HL-60/S4 treated with retinoic acid at 250 ng/mL for 4 days and 3 days (cell line): ENCODE data around the gene FN3K.

ENCODE experiments used
- in situ Hi-C: fragments of 300-500 bp; cut with MboI; formaldehyde crosslinking; loops from 2 replicates; pipeline ENCODE4 v1.7.0; 2022; ENCODE audit warnings: low sequenced_read_pairs

FN3K gene

DNA sequence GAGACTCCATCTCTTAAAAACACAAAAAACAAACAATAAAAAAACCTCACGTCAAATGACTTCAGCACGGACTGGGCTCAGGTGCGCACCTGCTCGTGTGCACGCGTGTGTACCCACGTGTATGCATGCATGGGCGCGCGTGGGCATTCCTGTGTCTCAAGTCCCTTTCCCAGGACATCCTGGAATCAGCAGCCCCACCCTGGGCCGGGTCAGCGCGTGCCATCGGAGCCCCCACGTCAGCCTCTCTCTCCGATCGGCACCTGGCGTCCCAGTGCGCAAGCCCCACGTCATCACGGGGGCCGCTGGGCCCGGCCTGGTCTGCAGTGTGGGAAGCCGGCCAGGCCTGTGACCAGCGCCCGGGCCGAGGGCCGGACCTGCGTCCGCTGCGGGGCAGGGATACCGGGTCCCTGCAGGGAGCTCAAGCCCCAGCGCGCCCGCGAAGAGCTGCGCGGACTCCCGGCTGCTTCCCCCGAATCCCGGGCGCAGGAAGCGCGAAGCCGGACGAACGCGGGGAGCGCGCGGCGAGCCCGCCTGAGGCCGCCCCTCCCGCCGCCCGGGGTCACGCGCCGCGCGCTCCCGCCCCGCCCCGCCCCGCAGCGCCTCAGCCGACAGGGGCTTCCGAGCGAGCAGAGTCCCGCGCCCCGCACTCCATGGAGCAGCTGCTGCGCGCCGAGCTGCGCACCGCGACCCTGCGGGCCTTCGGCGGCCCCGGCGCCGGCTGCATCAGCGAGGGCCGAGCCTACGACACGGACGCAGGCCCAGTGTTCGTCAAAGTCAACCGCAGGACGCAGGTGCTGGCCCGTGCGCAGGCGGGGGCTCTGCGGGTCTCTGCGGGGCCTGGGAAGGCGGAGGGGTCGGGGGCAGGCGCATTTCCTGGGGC lies at the start of gene FN3K:
FN3K (plus strand) TSS at position 629 of the 880 bp plus-strand sequence; CDS start at position 651, 22 bp downstream.
- in situ Hi-C loops = no loop called here

DNA sequence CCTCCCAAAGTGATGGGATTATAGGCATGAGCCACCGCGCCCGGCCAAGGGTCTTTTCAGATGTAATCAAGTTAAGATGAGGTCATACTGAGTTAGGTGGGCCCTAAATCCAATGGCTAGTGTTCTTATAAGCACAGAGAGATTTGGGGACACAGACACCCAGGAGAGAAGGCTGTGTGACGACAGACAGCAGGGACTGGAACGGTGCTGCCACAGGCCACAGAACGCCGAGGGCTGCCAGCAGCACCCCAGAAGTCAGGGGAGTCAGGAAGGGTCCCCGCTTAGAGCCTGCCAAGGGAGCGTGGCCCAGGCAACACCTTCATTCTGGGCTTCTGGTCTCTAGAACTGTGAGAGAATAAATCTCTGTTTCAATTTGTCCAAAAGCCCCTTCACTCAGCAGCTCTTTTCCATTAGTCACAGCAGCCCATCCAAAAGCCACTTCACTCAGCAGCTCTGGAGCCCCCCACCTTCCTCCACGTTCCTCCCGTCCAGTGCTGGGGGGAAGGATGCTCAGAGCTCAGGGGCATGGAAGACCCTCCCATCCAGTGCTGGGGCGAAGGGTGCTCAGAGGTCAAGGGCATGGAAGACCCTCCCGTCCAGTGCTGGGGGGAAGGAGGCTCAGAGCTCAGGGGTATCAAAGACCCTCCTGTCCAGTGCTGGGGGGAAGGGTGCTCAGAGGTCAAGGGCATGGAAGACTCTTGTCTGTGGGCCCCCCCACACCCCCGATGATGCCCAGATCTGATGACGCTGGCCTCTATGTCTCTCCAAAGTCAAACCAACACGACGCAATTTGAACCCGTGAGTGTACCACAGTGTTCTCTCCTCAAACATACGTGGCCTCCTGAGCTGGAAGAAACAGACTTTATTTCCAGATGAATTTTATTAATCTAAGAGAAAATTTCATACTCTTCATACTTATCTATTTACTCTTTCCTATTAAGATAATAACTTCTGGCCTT lies 48.8 kb upstream of the FN3K start:
- in situ Hi-C loops = no loop called here

DNA sequence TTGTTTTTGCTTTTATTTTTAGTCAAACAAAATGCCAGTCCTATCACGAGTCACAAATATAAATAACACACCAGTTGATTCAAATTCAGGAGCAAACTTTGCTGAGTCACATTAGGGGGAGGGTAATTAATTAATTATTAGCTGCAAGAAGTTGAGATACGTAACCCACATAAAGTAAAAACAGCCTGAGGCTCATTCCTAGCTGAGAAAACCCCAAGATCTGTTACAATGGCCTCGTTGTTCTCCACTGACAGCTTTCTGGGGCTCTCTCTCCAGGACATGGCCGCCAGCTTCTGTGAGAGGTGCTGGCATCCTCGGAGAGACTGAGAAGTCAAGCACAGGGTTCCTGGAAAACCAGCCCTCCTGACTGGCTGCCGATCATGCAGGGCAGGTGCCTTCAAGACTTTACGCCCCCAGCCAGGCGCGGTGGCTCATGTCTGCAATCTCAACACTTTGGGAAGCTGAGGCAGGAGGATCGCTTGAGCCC lies 48.0 kb upstream of the FN3K start:
- in situ Hi-C loops = no loop called here

DNA sequence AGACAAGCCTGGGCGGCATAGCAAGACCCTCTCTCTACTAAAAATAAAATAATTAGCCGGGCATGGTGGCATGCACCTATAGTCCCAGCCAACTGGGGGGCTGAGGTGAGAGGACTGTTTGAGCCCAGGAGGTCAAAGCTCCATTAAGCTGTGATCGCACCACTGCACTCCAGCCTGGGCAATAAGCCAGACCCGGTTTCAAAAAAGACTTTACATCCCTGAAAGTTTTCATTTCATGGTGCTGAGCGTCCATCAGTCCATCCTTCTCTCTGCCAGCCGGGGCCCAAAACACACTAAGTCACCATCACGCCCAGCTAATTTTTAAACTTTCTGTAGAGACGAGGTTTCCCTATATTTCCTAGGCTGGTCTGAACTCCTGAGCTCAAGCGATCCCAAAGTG lies 47.5 kb upstream of the FN3K start:
- in situ Hi-C loops = no loop called here

DNA sequence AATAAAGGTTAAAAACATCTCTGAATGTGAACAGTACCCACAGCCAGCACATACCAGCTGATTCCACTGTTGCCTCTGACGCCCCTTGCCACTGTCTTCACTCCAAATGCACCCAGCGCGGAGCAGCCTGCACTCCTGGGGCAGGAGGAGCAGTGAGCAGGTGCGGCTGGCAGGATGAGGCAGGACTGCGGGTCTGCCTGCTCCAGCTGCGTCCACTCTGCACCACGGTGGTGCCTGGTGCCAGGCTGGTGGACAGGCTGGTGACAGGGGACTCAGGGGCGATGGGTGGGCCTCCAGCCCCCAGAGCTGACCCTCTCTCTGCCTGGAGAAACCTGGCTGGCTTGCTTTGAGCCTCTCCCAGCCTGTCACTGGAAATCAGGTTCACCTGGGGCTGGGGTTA lies 46.3 kb upstream of the FN3K start:
- in situ Hi-C loops = no loop called here

DNA sequence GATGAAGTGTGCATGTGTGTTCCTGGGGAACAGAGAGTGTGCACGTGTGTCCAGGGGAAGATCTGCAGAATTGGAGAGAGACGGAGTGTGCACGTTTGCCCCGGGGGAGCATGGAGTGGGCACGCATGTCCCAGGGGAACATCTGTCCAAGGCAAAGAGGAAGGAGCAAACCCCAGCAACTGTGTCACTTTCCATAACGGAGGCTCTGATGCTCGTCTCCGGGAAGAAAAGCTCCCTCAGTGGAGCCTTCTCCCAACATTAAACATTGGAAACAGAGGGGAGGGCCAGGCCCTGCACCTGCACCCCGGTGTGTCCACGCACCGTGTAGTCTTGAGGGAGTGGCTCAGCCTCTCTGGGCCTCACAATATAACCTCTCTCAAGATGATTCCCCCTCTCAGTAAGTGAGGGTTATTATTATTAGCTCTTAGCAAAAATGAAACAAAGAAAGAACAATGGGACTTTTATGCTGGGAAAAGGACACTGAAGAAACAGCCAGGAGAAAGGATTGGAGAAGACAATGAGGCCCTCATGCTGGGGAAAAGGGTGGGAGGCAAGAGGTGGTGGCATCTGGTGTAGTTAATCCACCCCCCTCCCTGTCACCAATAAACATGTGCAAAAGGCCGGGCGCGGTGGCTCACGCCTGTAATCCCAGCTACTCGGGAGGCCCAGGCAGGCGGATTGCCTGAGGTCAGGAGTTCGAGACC lies 44.5 kb upstream of the FN3K start:
- in situ Hi-C loops = no loop called here

DNA sequence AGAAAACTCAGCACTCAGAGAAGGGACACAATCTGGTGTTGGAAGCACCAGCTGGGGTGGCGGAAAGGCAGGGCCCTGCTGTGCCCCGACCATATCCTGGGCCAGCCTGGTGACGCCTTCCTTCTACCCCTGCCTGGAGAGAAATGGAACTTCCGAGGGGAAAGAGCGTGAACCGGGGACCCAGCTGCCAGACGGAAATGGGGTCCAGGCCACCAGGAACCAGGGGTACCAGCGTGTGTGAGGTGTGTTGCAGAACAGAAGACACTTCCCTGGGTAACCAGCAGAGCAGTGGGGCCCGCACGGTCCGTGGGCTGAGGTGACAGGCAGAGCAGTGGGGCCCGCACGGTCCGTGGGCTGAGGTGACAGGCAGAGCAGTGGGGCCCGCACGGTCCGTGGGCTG lies 43.7 kb upstream of the FN3K start:
- in situ Hi-C loops = no loop called here

DNA sequence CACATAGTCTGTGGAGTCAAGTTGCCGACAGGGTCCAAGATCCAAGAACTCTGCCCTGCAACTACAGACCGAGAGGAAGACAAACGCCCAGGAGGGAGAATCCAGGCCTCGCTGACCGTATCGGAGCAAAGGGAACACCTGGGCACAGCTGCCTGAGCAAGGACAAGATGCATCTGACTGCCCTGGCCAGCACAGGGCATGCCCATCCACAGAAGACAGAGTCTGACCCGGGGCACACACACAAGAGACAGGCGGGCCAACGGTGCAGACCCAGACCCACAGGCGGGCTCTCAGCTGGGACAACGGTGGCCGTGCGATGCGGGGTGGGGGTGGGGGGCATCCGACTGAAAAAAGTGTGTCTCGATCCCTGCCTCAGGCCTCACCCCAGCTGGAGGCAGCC lies 43.1 kb upstream of the FN3K start:
- in situ Hi-C loops = no loop called here

DNA sequence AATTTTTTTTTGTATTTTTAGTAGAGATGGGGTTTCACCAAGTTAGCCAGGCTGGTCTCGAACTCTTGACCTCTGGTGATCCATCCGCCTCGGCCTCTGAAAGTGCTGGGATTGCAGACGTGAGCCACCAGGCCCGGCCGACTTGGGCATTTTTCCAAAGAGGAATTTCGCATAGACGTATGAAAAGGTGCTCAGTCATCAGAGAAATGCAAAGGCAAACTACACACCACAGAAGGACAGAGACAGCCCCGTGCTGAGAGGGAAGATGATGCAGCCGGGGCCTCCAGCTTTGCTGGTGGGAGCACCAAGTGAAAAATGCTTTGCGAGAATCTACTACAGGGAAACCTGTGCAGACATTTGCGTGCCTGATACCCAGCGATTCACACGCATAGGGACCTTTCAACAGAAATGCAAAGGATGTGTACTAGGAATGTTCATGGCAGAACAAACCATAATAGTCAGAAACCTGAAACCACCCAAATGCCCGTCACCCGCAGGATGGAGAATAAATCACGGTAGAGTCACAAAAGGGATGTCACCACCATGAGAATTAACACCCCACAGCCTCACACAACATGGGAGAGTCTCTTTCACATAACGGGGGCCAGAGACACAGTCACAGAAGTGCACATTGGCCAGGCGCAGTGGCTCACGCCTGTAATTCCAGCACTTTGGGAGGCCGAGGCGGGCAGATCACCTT lies 42.1 kb upstream of the FN3K start:
- in situ Hi-C loops = no loop called here

DNA sequence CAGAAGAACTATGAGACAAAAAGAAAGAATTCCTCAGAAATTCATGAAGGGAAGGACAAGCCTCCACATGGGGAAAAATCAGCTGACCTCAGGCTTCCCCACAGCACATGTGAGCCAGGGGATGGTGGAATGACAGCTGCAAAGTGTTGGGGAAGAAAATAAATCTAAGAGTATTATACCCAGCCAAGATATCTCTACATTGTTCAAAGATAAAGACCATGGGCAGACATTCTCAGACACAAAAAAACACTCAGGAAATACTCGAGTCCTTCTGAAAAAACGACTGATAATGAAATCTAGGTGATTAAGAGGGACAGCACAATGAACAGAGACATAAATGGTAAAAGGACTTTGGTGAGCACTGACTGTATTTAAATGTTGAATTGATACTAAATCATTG lies 40.8 kb upstream of the FN3K start:
- in situ Hi-C loops = no loop called here

DNA sequence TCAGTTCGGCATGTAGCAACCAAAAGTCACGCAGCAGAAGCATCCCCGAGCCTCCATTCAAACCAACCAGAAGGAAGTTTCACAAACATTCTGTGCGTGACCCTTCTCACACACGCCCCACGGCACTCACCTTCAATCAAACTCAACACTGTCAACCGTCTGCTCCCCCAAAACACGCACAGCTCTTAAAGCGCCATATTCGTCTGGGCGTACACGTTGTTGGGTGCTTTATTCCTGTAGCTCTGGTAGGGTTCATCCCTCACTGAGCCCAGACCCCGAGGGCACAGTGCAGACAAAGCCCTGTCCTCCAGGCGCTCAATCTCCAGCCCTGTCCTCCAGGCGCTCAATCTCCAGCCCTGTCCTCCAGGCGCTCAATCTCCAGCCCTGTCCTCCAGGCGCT lies 39.2 kb upstream of the FN3K start:
- in situ Hi-C loops = no loop called here

DNA sequence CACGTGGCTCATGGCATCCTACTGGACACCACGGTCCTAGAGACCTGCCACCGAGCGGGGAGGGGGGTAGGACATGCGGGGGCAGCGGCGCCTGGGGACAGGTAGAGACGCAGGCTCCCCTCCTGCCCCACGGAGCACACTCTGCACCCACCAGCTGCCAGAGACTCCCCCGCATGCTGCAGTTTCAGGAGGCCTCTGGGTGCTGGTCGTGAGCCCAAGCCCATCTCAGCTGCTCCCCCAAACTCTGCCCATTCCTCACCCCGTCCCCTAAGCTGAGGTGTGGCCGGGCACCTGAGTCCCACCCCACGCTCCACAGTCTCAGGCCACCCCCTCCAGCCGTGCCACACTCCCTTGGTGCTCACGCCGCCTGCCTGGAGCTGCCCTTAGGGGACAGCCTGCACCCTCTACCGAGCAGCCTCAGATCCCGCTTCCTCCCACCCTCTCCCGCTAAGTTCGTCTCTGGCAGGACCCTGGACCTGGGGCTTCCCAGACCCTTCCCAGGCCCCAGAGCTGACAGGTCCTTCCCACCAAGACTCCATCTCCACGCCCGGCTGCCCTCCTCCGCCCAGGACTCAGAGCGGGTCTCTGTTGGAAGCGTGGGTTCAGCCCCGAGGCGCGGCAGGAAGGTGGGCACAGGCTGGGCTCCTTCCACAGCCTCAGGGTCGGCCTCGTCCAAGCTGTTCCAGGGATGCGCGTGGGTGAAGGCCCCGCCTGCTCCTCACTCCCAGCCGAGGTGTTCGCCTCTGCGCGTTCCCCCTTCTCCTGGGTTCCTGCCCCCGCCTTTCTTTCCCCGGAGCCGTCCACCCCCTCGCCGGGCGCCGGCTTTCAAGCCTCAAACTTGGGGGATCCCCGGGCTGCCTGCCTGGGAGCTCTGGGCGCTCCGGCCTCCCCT lies 38.3 kb upstream of the FN3K start:
- in situ Hi-C loops = no loop called here

DNA sequence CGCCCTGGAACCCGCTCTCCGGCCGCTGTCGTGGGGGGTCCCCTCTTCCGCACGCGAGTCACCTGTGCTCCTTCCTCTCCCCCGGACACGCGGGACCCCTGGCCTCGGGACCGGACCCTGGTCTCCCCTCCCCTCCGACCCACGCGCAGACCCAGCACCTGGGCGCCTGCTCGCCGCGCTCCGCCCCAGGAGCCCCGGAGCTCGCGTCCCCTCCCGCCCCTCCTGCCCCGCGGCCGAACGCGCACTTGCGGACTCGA lies 37.7 kb upstream of the FN3K start:
- in situ Hi-C loops = no loop called here

DNA sequence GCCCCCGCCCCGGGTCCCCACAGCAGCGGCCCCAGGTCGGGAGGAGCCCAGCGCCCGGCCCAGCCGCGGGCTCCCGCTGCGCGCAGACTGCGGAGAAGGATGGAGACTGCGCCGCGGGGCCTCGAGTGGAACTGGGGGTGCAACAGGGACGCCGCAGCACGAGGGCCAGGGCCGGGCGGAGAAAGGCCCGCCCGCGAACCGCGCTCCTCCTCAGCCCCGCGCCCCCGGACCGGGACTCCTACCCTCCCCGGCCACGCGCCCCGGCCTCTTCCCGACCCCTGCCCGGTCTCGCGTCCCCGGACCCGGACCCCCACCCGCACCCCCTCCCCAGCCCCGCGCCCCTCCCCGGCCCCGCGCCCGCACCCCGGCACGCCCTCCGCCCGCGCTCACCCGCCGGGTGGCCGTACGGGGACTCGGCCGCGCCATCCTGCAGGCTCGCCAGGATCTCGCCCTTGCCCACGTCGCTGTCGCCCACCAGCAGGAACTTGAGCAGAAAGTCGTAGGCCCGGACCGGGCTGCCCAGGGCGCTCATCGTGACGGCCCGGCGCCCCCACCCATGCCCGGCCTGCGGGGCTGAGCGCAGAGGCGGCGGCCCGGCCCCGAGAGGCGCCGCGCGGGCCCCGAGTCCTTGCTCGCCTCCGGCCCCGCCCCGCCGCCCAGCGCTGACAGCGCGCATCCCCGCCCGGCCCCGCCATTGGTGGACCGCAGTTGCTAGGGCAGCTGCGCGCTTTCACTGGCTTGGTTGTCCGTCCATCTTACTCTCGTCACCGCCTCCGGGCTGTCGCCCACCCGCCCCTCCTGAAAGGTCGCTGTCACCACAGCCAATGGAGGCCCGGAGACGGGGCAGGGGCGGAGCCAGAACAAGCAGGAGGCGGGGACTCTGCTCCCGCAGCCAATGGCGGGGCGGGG lies 37.1 kb upstream of the FN3K start, which contains the start of gene RAB40B:
RAB40B (minus strand) TSS at position 634 of the 909 bp plus-strand sequence; CDS start at position 532, 102 bp downstream.
- in situ Hi-C loops = no loop called here

DNA sequence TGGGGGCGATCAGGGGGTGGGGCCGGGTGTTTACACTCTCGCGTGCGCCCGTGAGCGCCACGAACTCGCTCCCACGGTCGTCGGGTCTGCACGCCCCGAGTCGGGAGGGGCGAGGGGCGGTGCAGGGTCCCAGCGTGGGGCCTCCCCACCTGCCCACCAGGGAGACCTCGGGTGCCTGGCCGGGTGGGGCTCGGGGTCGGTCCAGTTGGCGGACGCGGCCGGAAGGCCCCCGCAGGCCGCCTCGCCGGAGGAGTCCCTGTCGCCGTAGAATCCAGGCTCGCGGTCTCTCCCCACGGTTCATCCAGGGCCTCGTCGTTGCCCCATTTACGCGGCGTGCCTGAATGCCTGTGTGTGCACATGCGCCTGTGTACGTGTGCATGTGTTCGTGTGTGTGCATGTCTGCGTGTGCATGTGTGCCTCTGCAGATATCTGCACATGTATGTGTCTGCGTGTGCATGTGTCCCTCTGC lies 36.4 kb upstream of the FN3K start:
- in situ Hi-C loops = no loop called here

DNA sequence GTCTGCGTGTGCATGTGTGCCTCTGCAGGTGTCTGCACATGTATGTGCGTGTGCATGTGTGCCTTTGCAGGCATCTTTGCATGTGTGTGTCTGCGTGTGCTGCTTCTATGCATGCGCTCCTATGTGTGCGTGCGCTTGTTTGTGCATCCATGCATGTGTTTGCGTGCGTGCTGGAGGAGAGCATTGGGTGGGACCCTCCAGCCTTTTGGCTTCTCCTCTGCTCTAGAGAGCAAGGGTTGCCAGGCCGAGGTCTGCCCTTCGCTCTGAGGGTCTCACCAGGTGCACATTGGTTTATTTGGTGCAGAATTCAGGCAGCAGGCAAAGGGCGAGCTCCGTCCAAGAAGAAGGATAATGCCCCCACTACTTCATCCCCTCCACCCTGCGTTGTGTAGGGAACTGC lies 35.9 kb upstream of the FN3K start:
- in situ Hi-C loops = no loop called here

DNA sequence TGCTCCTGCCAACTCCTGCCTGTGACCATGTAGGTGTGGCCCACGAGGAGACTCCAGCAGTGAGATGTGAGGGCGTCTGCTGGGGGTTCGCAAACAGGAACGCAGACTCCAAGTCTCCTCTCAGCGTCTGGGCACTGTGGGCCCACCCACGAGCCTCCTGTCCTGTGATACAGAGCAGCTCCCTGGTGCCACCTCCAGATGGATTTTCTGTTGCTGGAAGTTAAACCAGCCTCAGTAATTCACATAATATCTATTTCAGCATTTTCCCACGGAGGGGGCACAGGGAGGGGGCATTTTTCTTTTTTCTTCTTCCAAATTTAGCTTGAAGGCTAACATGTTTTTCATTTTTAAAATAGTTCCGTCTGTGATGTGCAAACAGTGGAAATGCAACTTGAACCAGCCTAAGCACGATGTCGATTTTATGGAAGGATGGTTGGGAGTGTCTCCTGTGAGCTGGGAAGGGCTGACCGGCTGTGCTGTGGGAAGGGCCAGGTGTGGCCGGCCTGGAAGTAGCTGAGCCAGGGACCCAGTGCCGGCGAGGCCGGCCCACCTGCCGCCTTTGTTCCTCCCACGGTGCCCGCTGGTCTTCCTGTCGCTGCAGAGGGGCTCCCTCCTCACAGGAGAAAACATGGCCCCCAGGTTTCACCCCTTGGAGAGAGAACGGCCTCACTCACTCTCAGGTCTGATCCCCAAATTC lies 33.0 kb upstream of the FN3K start:
- in situ Hi-C loops = no loop called here
